Measurements from ENCODE around the gene CEACAM16. TPM values are rescaled to one million over a fixed set of nuclear protein-coding genes. Genes with fewer than 3 reads are reported as not detected.

Gene CEACAM16
- polyA plus RNA-seq, 1 experiment: not detected

DNA sequence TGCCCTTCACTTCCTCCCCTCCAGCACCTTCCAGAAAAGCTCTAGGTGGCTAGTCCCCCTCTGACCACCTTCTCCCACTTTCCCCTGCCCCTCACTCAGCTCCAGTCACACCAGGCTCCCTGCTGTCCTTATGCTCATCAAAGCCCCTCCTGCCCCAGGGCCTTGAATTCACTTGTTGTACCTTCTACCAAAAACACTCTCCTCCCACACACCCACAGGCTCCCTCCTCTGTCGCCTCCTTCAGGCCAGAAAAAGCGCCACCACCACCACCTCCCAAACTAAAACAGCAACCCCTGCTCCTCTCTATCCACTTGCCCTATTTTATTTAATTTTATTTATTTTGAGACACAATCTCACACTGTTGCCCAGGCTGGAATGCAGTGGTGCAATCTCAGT, 4.8 kb upstream of the CEACAM16 start:
- Histone ChIP-seq H3K27me3 (ENCODE audit: control insufficient read depth, insufficient read depth, low read length) (no peaks in the 10 kb centered on the region), H3K27ac (ENCODE audit: low read depth, low read length) (no peak overlapping the region), H3K9me3 (ENCODE audit: control insufficient read depth, insufficient read depth, low read length) (no peaks in the 10 kb centered on the region), H3K4me3 (ENCODE audit: low read depth, low read length) (no peak overlapping the region)
- ChIA-PET POLR2A (no interaction called here), CTCF (interaction anchor here (0.6 to 1.6 kb wide), 4 partner anchors 18 to 176 kb away, joined by 3 to 5 read pairs (median 3); no protein-coding TSS in a partner anchor)
- peak; percentile 41 for TF ChIP-seq CTCF (IDR thresholded peaks at IDR 0.05; ENCODE audit: low read depth, low read length)
- DNase-seq (ENCODE audit: low read depth, low spot score): no peak

- ChIA-PET CTCF (no interaction called here), POLR2A (interaction anchor here (0.7 kb wide), 1 partner anchor 73 kb away, joined by 7 read pairs; no protein-coding TSS in a partner anchor)
- no peak overlapping the region for H3K27ac ChIP-seq (ENCODE audit: low read depth, low read length)
- DNase-seq (ENCODE audit: low read depth, low spot score): no peak
- H3K4me3 ChIP-seq (ENCODE audit: low read depth, low read length): no peak overlapping the region
- H3K27me3 ChIP-seq (ENCODE audit: control insufficient read depth, insufficient read depth, low read length): no peaks in the 10 kb centered on the region
- no peak for TF ChIP-seq CTCF (IDR thresholded peaks at IDR 0.05; ENCODE audit: low read depth, low read length)
- no peaks in the 10 kb centered on the region for H3K9me3 ChIP-seq (ENCODE audit: control insufficient read depth, insufficient read depth, low read length)
Observed at GRCh38 chr19:44696939-44697669, 1.8 kb upstream of the CEACAM16 start.

GRCh38 chr19:44697670-44698034, 1.3 kb upstream of the CEACAM16 start:
- H3K9me3 ChIP-seq (ENCODE audit: control insufficient read depth, insufficient read depth, low read length): no peaks in the 10 kb centered on the region
- TF ChIP-seq CTCF (IDR thresholded peaks at IDR 0.05; ENCODE audit: low read depth, low read length): no peak
- H3K27me3 ChIP-seq (ENCODE audit: control insufficient read depth, insufficient read depth, low read length): no peaks in the 10 kb centered on the region
- ChIA-PET CTCF (no interaction called here), POLR2A (no interaction called here)
- H3K4me3 ChIP-seq (ENCODE audit: low read depth, low read length): no peak overlapping the region
- no peak overlapping the region for H3K27ac ChIP-seq (ENCODE audit: low read depth, low read length)
- no peak for DNase-seq (ENCODE audit: low read depth, low spot score)

DNA sequence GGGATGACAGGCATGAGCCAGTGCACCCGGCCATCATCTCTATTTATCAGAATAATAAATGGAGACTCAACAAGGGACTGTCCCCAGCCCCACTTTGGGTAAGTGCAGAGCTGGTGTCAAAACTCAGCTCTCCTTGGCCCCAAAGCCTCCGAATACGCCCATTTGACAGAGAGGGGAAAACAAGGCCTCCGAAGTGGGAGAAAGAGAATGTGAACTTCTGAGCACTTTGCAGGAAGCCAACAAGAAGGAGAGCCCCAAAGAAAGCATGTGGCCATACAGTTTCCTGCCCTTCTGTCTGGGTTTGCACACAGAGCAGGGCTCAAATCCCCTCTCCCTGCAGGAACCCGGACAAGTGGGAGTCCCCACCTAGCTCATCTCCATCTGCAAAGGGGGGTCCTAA, 1.6 kb downstream of the CEACAM16 start:
- Histone ChIP-seq H3K4me3 (ENCODE audit: low read depth, low read length) (no peak overlapping the region), H3K27me3 (ENCODE audit: control insufficient read depth, insufficient read depth, low read length) (no peaks in the 10 kb centered on the region), H3K27ac (ENCODE audit: low read depth, low read length) (no peak overlapping the region), H3K9me3 (ENCODE audit: control insufficient read depth, insufficient read depth, low read length) (no peaks in the 10 kb centered on the region; the same call in 1 of the 2 replicates)
- POLR2A ChIA-PET: no interaction called here
- no peak for TF ChIP-seq CTCF (IDR thresholded peaks at IDR 0.05; ENCODE audit: low read depth, low read length)
- CTCF ChIA-PET: no interaction called here
- no peak for DNase-seq (ENCODE audit: low read depth, low spot score)

GRCh38 chr19:44701228-44701627, 2.3 kb downstream of the CEACAM16 start:
- Histone ChIP-seq H3K9me3 (ENCODE audit: control insufficient read depth, insufficient read depth, low read length) (no peaks in the 10 kb centered on the region; the same call in 1 of the 2 replicates), H3K27me3 (ENCODE audit: control insufficient read depth, insufficient read depth, low read length) (no peaks in the 10 kb centered on the region), H3K27ac (ENCODE audit: low read depth, low read length) (no peak overlapping the region), H3K4me3 (ENCODE audit: low read depth, low read length) (no peak overlapping the region)
- DNase-seq (ENCODE audit: low read depth, low spot score): no peak
- POLR2A ChIA-PET: no interaction called here
- TF ChIP-seq CTCF (IDR thresholded peaks at IDR 0.05; ENCODE audit: low read depth, low read length): no peak
- CTCF ChIA-PET: interaction anchor here (1.4 kb wide), 1 partner anchor 12 kb away, joined by 3 read pairs; no protein-coding TSS in a partner anchor
